Natural killer cell (primary cell): Measurements from ENCODE around the gene ZFYVE1. TPM values are rescaled to one million over a fixed set of nuclear protein-coding genes. Genes with fewer than 3 reads are reported as not detected.

Source experiments
- ATAC-seq, 3 donors: fragments of 150-1000 bp in 2 of 3; fragments of 200-7000 bp in 1 of 3; cut with Tn5 transposase; 1 replicate in 1 of 3; 2 replicates in 2 of 3; pipeline ENCODE4 v1.10.0; 2021; ENCODE audit warnings: mild to moderate bottlenecking in 2 of 3, moderate library complexity in 2 of 3
- DNase-seq, 2 donors: peaks; one replicate each; pipeline versions ENCODE4 v3.0.0 to v3.0.0-alpha.2; 2013 to 2021; ENCODE audit warnings: mixed read lengths in 1 of 2
- H3K27ac ChIP-seq: one replicate; pipeline ENCODE4 v1.5.1; 2013; ENCODE audit warnings: mild to moderate bottlenecking, low read length
- H3K27me3 ChIP-seq: one replicate; pipeline ENCODE4 v1.6.1; 2013; ENCODE audit warnings: low read length; ENCODE audit not compliant: control insufficient read depth, insufficient read depth
- H3K36me3 ChIP-seq: one replicate; pipeline ENCODE4 v1.6.1; 2013; ENCODE audit warnings: low read length; ENCODE audit not compliant: control insufficient read depth, insufficient read depth
- H3K4me1 ChIP-seq: one replicate; pipeline ENCODE4 v1.6.1; 2013; ENCODE audit warnings: low read length; ENCODE audit not compliant: control insufficient read depth, insufficient read depth
- H3K4me3 ChIP-seq: one replicate; pipeline ENCODE4 v1.5.1; 2013; ENCODE audit warnings: low read length
- H3K9me3 ChIP-seq: one replicate; pipeline ENCODE4 v1.6.1; 2013; ENCODE audit warnings: low read length; ENCODE audit not compliant: control insufficient read depth, insufficient read depth
- H3K27ac Mint-ChIP-seq, 2 donors: one replicate each; pipeline ENCODE4 v1.8.0; 2022; ENCODE audit warnings: mild to moderate bottlenecking in 2 of 2, mixed read lengths in 2 of 2, moderate library complexity in 1 of 2
- H3K27me3 Mint-ChIP-seq, 2 donors: one replicate each; pipeline ENCODE4 v1.8.0; 2022; ENCODE audit warnings: low read depth in 2 of 2, mixed read lengths in 2 of 2
- H3K36me3 Mint-ChIP-seq: one replicate; pipeline ENCODE4 v1.8.0; 2022; ENCODE audit warnings: mixed read lengths
- H3K4me1 Mint-ChIP-seq, 2 donors: one replicate each; pipeline ENCODE4 v1.8.0; 2022; ENCODE audit warnings: mixed read lengths in 2 of 2
- H3K4me3 Mint-ChIP-seq: one replicate; pipeline ENCODE4 v1.8.0; 2022; ENCODE audit warnings: mild to moderate bottlenecking, moderate library complexity, mixed read lengths
- H3K9me3 Mint-ChIP-seq, 2 donors: one replicate each; pipeline ENCODE4 v1.8.0; 2022; ENCODE audit warnings: mixed read lengths in 2 of 2
- whole genome bisulfite sequencing: methylation state at CpG from one replicate; pipeline ENCODE4 v1.1.7; 2013; ENCODE audit warnings: missing lambda C conversion rate; ENCODE audit not compliant: insufficient coverage; 5-methylcytosine and 5-hydroxymethylcytosine counted together
- intact Hi-C: fragments of 100-400 bp; cut with micrococcal nuclease; formaldehyde crosslinking; loops from one replicate; pipeline ENCODE4 v1.14.2; 2022
- total RNA-seq, 4 donors: library from RNA; stranded (reverse); fragments of 120-200 nt in 1 of 4; gene quantifications; one replicate each; pipeline versions ENCODE4 v1.2.3 to v1.2.4, GENCODE V29; 2013 to 2022
- TF ChIP-seq, protein P1 (sequence below): fragments of 200-600 bp; IDR thresholded peaks from one replicate; pipeline ENCODE4 v1.8.0; 2022; ENCODE audit warnings: antibody characterized with exemption

The ZFYVE1 gene
- total RNA-seq, 3 donors from 2014 or later (not counting 1 experiment from before 2014, with no cell fraction given) = 24.1 to 28.6 (median 25.6) TPM

DNA sequence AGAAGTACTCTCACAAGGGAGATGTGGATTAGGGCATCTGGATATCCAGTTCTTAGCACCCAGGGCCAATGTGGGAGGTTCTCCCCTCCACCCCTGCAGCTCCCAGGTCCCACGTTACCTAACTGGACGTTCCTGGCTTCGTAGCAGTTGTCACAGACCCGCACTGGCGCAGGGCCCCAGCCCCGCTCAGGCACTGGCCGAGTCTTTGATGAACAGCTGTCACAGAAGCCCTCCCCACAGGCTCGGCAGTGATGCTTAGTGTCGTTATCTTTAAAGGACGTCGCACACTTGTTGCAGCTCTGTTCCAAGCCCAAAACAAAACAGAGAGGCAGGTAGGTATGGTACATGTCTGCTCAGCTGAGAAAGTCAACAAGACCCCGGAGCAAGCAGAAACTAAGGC lies 52.2 kb downstream of the ZFYVE1 start:
- TF ChIP-seq, protein P1, sequence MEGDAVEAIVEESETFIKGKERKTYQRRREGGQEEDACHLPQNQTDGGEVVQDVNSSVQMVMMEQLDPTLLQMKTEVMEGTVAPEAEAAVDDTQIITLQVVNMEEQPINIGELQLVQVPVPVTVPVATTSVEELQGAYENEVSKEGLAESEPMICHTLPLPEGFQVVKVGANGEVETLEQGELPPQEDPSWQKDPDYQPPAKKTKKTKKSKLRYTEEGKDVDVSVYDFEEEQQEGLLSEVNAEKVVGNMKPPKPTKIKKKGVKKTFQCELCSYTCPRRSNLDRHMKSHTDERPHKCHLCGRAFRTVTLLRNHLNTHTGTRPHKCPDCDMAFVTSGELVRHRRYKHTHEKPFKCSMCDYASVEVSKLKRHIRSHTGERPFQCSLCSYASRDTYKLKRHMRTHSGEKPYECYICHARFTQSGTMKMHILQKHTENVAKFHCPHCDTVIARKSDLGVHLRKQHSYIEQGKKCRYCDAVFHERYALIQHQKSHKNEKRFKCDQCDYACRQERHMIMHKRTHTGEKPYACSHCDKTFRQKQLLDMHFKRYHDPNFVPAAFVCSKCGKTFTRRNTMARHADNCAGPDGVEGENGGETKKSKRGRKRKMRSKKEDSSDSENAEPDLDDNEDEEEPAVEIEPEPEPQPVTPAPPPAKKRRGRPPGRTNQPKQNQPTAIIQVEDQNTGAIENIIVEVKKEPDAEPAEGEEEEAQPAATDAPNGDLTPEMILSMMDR = no peak
- no peak overlapping the region for H3K27ac Mint-ChIP-seq
- H3K27ac ChIP-seq = no peak overlapping the region
- no peaks in the 10 kb centered on the region for H3K27me3 ChIP-seq
- H3K4me3 ChIP-seq = no peak overlapping the region
- no peaks in the 10 kb centered on the region for H3K27me3 Mint-ChIP-seq
- H3K9me3 ChIP-seq = no peaks in the 10 kb centered on the region
- 99% methylated on average over 12 of the region's 12 CpGs for WGBS
- ATAC-seq (no peak), DNase-seq (no peak)
- no peaks in the 10 kb centered on the region for H3K9me3 Mint-ChIP-seq
- intact Hi-C loops = no loop called here
- H3K36me3 ChIP-seq = peaks cover 63% of the 10 kb centered on the region
- H3K4me1 ChIP-seq = no peaks in the 10 kb centered on the region
- no peaks in the 10 kb centered on the region for H3K36me3 Mint-ChIP-seq
- no peak overlapping the region for H3K4me3 Mint-ChIP-seq
- no peaks in the 10 kb centered on the region for H3K4me1 Mint-ChIP-seq

DNA sequence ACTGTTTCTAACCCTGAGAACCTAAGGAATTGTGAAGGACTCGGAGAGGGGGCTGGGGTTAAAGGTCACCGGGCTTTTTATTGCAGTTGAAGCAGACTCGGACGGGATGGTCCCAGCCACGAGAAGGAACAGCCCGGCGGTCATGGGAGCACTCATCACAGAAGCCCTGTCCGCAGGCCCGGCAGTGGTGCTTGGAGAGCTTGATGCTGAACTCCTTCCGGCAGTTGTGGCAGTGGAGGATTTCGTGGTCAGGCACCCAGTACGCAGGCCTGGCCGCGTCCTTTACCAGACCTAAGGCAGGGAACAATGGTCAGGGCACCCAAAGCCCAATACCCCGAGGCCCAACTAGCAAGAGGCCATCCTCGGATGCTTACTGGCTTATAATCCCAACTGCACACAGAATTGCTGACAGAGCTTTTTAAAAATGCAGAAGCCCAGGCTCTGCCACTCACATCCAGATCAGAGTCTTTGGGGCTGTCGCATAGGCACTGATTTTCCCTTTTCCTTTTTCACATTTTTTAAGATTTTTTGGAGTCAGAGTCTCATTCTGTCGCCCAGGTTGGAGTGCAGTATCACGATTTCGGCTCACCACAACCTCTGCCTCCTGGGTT lies 56.0 kb downstream of the ZFYVE1 start:
- TF ChIP-seq, protein P1 = no peak
- no peaks in the 10 kb centered on the region for H3K4me1 Mint-ChIP-seq
- no peaks in the 10 kb centered on the region for H3K9me3 ChIP-seq
- 96% methylated on average over 20 of the region's 20 CpGs for WGBS
- H3K27me3 Mint-ChIP-seq = no peaks in the 10 kb centered on the region
- H3K27me3 ChIP-seq = no peaks in the 10 kb centered on the region
- intact Hi-C loops = no loop called here
- H3K4me3 Mint-ChIP-seq = no peak overlapping the region
- H3K9me3 Mint-ChIP-seq = no peaks in the 10 kb centered on the region
- no peaks in the 10 kb centered on the region for H3K4me1 ChIP-seq
- no peak overlapping the region for H3K27ac Mint-ChIP-seq
- H3K36me3 Mint-ChIP-seq = no peaks in the 10 kb centered on the region
- ATAC-seq = no peak
- peaks cover 52% of the 10 kb centered on the region for H3K36me3 ChIP-seq
- no peak for DNase-seq
- H3K27ac ChIP-seq = no peak overlapping the region
- no peak overlapping the region for H3K4me3 ChIP-seq

DNA sequence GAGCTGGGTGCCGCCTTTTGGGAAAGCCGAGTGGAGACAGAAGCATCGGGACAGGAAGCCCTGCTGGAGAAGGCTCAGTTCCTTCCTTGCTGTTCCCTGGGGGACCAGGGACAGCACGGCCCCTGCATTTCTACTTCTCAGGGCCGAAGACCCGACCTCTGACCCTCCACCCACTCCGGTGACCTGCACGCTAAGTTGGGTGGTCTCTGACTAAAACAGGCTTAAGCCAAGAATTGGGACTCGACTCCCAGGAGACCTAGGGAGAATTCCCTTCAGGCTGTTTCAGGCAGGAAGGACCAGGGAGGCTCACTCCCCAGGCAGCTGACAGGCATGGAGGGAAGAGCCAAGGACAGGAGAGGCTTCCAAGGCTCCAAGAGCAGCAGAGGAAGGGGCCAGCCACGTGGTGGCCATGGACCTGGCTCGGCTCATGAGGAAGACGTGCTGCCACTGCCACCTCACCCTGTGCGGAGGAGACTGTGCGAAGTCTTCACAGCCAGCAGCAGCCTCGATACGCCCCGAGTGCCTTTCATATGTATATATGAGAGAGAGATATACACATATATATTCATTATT lies 56.8 kb downstream of the ZFYVE1 start:
- intact Hi-C loops = no loop called here
- Mint-ChIP-seq H3K27me3 (no peaks in the 10 kb centered on the region), H3K36me3 (no peaks in the 10 kb centered on the region), H3K27ac (no peak overlapping the region), H3K4me3 (no peak overlapping the region), H3K9me3 (no peaks in the 10 kb centered on the region), H3K4me1 (peaks cover 0 to 2% of the 10 kb centered on the region in 2 donors)
- H3K4me3 ChIP-seq = no peak overlapping the region
- TF ChIP-seq, protein P1 = no peak
- 95% methylated on average over 14 of the region's 17 CpGs for WGBS
- H3K4me1 ChIP-seq = no peaks in the 10 kb centered on the region
- H3K27ac ChIP-seq = no peak overlapping the region
- ATAC-seq (no peak), DNase-seq (no peak)
- H3K27me3 ChIP-seq = no peaks in the 10 kb centered on the region
- no peaks in the 10 kb centered on the region for H3K9me3 ChIP-seq
- H3K36me3 ChIP-seq = peaks cover 44% of the 10 kb centered on the region

DNA sequence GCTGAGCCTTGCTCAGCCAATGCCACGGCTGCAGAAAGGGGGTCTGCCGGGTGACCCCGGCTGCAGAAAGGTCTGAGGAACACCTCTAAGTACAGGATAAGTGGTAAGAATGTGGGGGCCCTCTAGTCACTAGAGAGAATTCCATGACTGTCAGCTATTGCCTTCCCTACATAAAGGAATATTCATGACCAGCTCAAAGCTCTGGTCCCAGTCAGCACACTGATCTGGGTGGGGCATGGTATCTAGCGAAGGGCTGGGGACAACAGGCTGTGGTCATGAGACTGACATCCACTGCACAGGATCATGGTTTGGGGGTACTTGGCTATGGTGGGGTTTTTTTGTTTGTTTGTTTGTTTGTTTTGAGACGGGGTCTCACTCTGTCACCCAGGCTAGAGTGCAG lies 58.6 kb downstream of the ZFYVE1 start:
- Mint-ChIP-seq H3K4me3 (no peak overlapping the region), H3K9me3 (no peaks in the 10 kb centered on the region), H3K27ac (no peak overlapping the region), H3K36me3 (no peaks in the 10 kb centered on the region), H3K27me3 (no peaks in the 10 kb centered on the region), H3K4me1 (peaks cover 0 to 5% of the 10 kb centered on the region in 2 donors)
- 97% methylated on average over 5 of the region's 5 CpGs for WGBS
- Histone ChIP-seq H3K36me3 (peaks cover 26% of the 10 kb centered on the region), H3K4me1 (no peaks in the 10 kb centered on the region), H3K9me3 (no peaks in the 10 kb centered on the region), H3K4me3 (no peak overlapping the region), H3K27me3 (no peaks in the 10 kb centered on the region), H3K27ac (no peak overlapping the region)
- ATAC-seq = no peak
- TF ChIP-seq, protein P1 = no peak
- intact Hi-C loops = no loop called here
- DNase-seq = no peak
